WTC11 (cell line): ENCODE results near the gene RNF121.

Experiments used
- SMAD3 ChIP-seq: sonication (generic); formaldehyde crosslinking; IDR thresholded peaks from 2 replicates; pipeline ENCODE4 v1.8.0; 2022; ENCODE audit warnings: missing genetic modification reagents, mild to moderate bottlenecking, borderline replicate concordance
- SP1 ChIP-seq: sonication (generic); formaldehyde crosslinking; conservative IDR thresholded peaks from 2 replicates; pipeline ENCODE4 v1.8.1; 2022; ENCODE audit warnings: missing genetic modification reagents
- TF ChIP-seq, protein P1 (sequence below): fragments of 200-600 bp; IDR thresholded peaks from 2 replicates; pipeline ENCODE4 v1.8.0; 2022; ENCODE audit warnings: antibody characterized with exemption
- TF ChIP-seq, protein P2 (sequence below): sonication (generic); formaldehyde crosslinking; IDR thresholded peaks from 2 replicates; pipeline ENCODE4 v1.8.0; 2022; ENCODE audit warnings: mild to moderate bottlenecking, missing genetic modification reagents

DNA sequence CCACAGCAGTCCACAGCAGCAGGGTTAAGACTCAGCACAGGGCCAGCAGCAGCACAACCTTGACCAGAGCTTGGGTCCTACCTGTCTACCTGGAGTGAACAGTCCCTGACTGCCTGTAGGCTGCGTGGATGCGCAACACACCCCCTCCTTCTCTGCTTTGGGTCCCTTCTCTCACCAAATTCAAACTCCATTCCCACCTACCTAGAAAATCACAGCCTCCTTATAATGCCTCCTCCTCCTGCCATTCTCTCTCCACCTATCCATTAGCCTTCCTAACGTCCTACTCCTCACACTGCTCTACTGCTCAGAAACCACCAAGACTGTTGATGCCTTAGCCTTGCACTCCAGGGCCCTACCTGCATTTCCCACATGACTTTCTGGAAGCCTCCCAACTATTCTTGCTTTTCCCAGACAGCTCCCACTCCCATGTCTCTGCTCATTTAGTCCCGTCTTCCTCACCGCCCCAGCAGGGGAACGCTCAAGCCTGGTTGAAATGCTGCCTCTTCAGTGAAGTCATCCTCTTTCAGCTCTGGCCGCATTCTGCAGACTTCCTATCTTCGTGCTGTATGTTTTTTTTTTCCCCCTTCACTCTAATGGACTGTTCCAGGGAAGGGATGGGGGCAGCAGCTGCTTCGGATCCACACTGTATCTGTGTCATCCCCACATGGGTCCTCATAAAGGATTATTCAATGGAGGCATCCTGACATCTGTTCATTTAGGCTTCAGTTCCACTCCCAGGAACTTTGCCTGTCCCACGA, 73.2 kb downstream of the RNF121 start:
- TF ChIP-seq, protein P1, sequence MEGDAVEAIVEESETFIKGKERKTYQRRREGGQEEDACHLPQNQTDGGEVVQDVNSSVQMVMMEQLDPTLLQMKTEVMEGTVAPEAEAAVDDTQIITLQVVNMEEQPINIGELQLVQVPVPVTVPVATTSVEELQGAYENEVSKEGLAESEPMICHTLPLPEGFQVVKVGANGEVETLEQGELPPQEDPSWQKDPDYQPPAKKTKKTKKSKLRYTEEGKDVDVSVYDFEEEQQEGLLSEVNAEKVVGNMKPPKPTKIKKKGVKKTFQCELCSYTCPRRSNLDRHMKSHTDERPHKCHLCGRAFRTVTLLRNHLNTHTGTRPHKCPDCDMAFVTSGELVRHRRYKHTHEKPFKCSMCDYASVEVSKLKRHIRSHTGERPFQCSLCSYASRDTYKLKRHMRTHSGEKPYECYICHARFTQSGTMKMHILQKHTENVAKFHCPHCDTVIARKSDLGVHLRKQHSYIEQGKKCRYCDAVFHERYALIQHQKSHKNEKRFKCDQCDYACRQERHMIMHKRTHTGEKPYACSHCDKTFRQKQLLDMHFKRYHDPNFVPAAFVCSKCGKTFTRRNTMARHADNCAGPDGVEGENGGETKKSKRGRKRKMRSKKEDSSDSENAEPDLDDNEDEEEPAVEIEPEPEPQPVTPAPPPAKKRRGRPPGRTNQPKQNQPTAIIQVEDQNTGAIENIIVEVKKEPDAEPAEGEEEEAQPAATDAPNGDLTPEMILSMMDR, result no peak
- TF ChIP-seq SP1 (CRISPR knock-in tag), result no peak
- TF ChIP-seq, protein P2, sequence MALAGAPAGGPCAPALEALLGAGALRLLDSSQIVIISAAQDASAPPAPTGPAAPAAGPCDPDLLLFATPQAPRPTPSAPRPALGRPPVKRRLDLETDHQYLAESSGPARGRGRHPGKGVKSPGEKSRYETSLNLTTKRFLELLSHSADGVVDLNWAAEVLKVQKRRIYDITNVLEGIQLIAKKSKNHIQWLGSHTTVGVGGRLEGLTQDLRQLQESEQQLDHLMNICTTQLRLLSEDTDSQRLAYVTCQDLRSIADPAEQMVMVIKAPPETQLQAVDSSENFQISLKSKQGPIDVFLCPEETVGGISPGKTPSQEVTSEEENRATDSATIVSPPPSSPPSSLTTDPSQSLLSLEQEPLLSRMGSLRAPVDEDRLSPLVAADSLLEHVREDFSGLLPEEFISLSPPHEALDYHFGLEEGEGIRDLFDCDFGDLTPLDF (CRISPR knock-in tag), result no peak
- TF ChIP-seq SMAD3 (CRISPR knock-in tag), result no peak
